NCI-H2171 treated with DMSO at 0.1 percent for 48 hours (cell line): ENCODE measurements around the gene SLC28A3.
"Not testable (repeated sequence)": the region's sequence is repeated elsewhere in the genome, so short reads cannot be mapped to it uniquely, and the experiment has no call there.

Experiments used
- DNase-seq: peaks from one replicate; lab custom pipeline; 2025; lab: John Stamatoyannopoulos, UW

The SLC28A3 gene, protein sequence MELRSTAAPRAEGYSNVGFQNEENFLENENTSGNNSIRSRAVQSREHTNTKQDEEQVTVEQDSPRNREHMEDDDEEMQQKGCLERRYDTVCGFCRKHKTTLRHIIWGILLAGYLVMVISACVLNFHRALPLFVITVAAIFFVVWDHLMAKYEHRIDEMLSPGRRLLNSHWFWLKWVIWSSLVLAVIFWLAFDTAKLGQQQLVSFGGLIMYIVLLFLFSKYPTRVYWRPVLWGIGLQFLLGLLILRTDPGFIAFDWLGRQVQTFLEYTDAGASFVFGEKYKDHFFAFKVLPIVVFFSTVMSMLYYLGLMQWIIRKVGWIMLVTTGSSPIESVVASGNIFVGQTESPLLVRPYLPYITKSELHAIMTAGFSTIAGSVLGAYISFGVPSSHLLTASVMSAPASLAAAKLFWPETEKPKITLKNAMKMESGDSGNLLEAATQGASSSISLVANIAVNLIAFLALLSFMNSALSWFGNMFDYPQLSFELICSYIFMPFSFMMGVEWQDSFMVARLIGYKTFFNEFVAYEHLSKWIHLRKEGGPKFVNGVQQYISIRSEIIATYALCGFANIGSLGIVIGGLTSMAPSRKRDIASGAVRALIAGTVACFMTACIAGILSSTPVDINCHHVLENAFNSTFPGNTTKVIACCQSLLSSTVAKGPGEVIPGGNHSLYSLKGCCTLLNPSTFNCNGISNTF

GRCh38 chr9:84340535-84340934 is at the start of gene SLC28A3:
Gene SLC28A3, minus strand, starts transcription at chr9:84340758. Its CDS starts 125 bp downstream, at chr9:84340633.
- no peak for DNase-seq

GRCh38 chr9:84390254-84390653 is 49.7 kb upstream of the SLC28A3 start:
- DNase-seq, result not testable (repeated sequence)

- DNase-seq, result no peak
Observed at GRCh38 chr9:84387821-84388220, 47.3 kb upstream of the SLC28A3 start.

GRCh38 chr9:84386753-84387152 is 46.2 kb upstream of the SLC28A3 start:
- DNase-seq, result no peak

GRCh38 chr9:84385386-84386040 is 45.0 kb upstream of the SLC28A3 start:
- no peak for DNase-seq

GRCh38 chr9:84384617-84385016 is 44.1 kb upstream of the SLC28A3 start:
- no peak for DNase-seq

DNA sequence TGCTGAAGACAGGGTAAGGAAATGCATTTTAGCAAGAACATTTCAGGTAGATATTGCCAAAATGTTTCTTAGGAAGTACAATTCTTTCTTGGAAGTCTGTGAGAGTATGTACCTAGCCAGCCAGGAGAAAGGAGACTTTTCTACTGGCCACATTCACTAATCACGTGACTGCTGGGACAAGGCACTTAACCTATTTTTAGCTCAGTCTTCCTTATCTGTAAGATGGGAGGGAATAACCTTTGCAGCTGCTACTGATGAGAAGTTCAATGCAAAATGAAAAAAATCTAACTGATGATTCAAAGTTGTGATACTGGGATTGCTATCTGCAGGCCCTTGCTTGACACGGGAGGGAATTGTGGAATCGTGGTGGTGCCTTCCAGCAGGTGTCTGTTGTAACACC is 42.6 kb upstream of the SLC28A3 start:
- DNase-seq, result no peak

DNA sequence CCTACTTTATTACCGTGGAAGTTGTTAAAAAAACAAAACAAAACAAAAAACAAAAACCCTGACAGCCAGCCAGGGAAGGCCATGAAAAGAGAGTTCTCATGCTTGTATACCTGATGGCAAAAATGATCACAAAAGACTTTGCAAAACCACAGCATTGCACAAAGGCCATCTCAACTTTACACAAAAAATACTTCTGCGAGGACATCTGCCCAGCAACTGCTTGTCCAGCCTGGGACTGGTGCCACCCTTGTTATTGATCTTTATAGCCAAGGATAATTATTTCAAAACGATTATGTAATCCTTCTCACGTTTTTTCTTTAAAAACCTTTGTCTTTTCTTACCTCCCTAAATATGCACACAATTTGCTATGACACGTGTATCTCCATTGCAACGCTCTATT is 42.2 kb upstream of the SLC28A3 start:
- no peak for DNase-seq

- DNase-seq, result no peak
Observed at GRCh38 chr9:84381508-84381907, 41.0 kb upstream of the SLC28A3 start.

GRCh38 chr9:84379740-84380139 is 39.2 kb upstream of the SLC28A3 start:
- DNase-seq, result no peak

GRCh38 chr9:84375954-84376353 is 35.4 kb upstream of the SLC28A3 start:
- no peak for DNase-seq

GRCh38 chr9:84374516-84374915 is 34.0 kb upstream of the SLC28A3 start:
- DNase-seq, result no peak

DNA sequence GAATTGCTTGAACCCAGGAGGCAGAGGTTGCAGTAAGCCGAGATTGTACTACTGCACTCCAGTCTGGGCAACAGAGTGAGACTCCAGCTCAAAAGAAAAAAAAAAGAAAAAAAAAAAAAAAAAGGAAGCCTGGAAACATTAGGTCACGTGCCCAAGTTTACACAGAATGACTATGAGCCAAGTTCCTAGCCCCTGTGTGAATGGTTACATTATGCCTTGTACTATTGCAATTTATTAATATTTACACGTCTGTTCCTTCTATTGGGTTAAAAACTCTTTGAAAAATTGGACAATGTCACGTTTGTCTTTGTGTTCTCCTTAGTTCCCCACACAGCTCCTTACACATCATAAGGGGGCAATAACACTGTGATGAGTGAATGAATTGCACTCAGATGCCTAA is 33.5 kb upstream of the SLC28A3 start:
- no peak for DNase-seq

DNA sequence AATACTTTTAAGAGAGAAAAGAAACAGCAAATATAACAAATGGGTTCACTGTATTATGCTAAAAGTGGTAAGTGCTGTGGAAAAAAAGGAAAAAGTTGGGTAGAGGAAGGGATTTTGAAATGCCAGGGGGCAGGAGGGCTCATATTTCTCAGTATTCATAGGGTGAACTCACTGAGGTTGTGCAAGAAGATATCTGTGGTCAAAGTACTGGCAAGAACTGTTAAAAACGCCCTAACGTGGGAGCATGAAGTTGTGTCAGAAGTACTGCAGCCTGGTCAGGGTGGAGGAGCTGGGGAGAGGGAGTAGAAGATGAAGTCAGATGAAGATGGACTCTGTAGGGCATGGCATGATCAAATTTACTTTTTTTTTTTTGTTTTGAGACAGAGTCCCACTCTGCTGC is 31.2 kb upstream of the SLC28A3 start:
- no peak for DNase-seq

DNA sequence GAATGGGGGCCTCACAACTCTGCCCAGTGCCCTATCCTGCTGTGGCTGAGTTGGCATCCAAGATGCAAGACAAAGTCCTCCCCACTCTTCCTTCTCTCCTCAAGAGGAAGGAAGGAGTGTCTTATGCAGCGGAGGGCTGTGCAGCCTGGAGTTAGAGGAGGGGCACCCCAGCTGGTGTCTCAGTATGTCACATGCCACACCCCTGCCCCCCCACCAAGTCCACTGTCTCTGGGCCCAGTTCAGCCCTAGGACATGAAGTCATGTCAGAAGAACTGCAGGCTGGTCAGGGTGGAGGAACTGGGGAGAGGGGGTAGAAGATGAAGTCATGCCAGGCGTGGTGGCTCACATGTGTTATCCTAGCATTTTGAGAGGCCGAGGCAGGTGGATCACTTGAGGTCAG is 28.0 kb upstream of the SLC28A3 start:
- no peak for DNase-seq

DNA sequence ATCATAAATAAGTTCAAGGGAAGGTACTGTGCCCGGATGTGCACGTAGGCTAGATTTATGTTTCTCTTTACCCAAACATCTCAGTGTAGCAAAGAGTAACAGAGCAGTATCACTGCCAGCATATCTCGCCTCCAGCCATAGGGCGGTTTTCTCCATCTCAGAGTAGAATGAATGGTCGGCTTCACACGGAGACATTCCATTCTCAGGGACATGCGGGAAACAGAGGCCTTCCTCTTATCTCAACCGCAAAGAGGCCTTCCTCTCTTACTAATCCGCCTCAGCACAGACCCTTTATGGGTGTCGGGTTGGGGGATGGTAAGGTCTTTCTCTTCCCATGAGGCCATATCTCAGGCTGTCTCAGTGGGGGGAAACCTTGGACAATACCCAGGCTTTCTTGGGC is 27.2 kb upstream of the SLC28A3 start:
- not testable (repeated sequence) for DNase-seq

GRCh38 chr9:84366683-84367082 is 26.1 kb upstream of the SLC28A3 start:
- DNase-seq, result no peak

DNA sequence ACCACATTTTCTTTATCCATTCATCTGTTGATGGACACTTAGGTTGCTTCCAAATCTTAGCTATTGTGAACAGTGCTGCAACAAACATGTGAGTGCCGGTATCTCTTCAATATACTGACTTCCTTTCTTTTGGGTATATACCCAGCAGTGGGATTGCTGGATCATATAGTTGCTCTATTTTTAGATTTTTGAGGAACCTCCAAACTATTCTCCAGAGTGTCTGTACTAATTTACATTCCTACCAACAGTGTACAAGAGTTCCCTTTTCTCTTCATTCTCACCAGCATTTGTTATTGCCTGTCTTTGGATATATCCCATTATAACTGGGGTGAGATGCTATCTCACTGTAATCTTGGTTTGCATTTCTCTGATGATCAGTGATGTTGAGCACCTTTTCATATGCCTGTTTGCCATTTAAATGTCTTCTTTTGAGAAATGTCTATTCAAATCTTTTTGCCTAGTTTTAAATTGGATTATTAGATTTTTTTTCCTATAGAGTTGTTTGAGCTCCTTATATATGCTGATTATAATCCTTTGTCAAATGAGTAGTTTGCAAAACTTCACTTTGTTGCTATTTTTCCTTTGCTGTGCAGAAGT is 24.4 kb upstream of the SLC28A3 start:
- not testable (repeated sequence) for DNase-seq

DNA sequence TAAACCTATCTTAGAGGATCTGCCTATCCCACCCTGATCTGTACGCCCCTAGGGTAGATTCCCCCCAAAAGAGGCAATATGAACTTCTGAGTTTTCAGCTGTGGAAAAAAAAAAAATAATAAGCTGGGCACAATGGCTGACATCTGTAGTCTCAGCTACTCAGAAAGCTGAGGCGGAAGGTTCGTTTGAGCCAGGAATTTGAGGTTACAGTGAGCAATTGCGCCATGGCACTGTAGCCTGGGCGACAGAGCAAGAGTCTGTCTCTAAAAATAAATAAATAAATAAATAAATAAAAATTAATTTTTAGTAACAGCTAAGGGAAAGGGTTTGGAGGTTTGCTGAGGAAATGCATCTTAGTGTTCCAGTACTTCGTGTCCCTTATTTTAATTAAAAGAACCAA is 21.1 kb upstream of the SLC28A3 start:
- no peak for DNase-seq

DNA sequence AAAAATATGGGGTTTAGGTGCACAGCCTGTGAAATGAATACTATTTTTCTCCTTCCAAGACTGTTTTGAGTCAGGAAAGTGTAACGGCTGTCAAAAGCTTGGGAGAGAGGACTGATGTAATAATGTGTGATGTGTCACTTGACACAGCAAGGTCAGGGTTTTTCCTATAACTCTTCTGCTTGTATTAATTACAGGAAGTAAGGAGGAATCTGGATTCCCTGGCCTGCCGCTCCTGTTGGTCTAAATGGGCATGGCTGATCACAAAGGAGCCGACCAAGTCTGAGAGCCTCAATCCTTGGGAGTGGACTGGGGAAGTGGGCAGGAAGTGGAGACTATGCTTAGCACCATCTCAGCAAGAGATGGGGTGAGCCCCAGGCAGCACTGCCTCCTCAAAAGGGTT is 16.7 kb upstream of the SLC28A3 start:
- no peak for DNase-seq

DNA sequence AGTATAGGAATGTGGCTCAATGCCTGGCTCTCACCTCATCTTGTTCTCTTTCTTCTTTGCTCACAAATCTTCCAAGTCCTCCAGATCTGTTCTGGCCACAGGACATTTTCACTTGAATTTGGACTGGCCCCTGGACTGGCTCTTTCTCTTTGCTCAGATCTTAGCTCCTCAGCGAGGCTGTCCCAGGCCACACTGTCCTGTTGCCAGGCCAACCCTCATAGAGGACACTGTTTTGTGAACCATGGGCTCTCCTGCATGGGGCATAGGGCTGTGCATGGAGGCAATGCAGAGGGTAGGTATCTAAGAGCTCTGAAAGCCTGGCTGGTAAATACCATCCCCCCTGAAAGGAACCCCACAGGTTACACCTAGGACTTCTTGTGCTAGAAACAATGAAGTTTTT is 13.5 kb upstream of the SLC28A3 start:
- no peak for DNase-seq

- no peak for DNase-seq
Observed at GRCh38 chr9:84349671-84350070, 9.1 kb upstream of the SLC28A3 start.

- DNase-seq, result no peak
Observed at GRCh38 chr9:84343111-84343521, 2.6 kb upstream of the SLC28A3 start.
